IPS-11a (cell line): ENCODE data around the gene AACS.
"Not testable (repeated sequence)": the region's sequence is repeated elsewhere in the genome, so short reads cannot be mapped to it uniquely, and the experiment has no call there.

Experiments
- H3K4me3 ChIP-seq: one replicate; pipeline ENCODE4 v1.5.1; 2013; ENCODE audit warnings: low read depth, low read length, control low read depth

The AACS gene

GRCh38 chr12:125055591-125055990 lies 9.6 kb upstream of the AACS start:
- H3K4me3 ChIP-seq, result no peak overlapping the region

GRCh38 chr12:125056306-125056705 lies 8.9 kb upstream of the AACS start:
- no peak overlapping the region for H3K4me3 ChIP-seq

- H3K4me3 ChIP-seq, result no peak overlapping the region
These were observed 7.5 kb upstream of the AACS start for GRCh38 chr12:125057708-125058107.

- H3K4me3 ChIP-seq, result no peak overlapping the region
These were observed 4.0 kb upstream of the AACS start for GRCh38 chr12:125061229-125061628.

- H3K4me3 ChIP-seq, result not testable (repeated sequence)
These were observed 1.7 kb upstream of the AACS start for GRCh38 chr12:125063522-125063921.

GRCh38 chr12:125064492-125064891 lies 743 bp upstream of the AACS start:
- H3K4me3 ChIP-seq, result peak overlapping the region; percentile 66

- H3K4me3 ChIP-seq, result peak overlapping the region; percentile 79
These were observed 810 bp downstream of the AACS start for GRCh38 chr12:125065919-125066570.

- H3K4me3 ChIP-seq, result no peak overlapping the region
These were observed 3.2 kb downstream of the AACS start for GRCh38 chr12:125068391-125068790.

GRCh38 chr12:125069616-125070015 lies 4.4 kb downstream of the AACS start:
- H3K4me3 ChIP-seq, result no peak overlapping the region

- no peak overlapping the region for H3K4me3 ChIP-seq
These were observed 4.9 kb downstream of the AACS start for GRCh38 chr12:125070112-125070511.

GRCh38 chr12:125070661-125071390 lies 5.6 kb downstream of the AACS start:
- no peak overlapping the region for H3K4me3 ChIP-seq

- H3K4me3 ChIP-seq, result no peak overlapping the region
These were observed 6.2 kb downstream of the AACS start for GRCh38 chr12:125071456-125071855.

GRCh38 chr12:125072496-125072895 lies 7.3 kb downstream of the AACS start:
- H3K4me3 ChIP-seq, result no peak overlapping the region

GRCh38 chr12:125074294-125074693 lies 9.1 kb downstream of the AACS start:
- H3K4me3 ChIP-seq, result not testable (repeated sequence)

- no peak overlapping the region for H3K4me3 ChIP-seq
These were observed 10.9 kb downstream of the AACS start for GRCh38 chr12:125076103-125076502.

- no peak overlapping the region for H3K4me3 ChIP-seq
These were observed 13.8 kb downstream of the AACS start for GRCh38 chr12:125079084-125079483.

GRCh38 chr12:125079648-125080645 lies 14.7 kb downstream of the AACS start:
- no peak overlapping the region for H3K4me3 ChIP-seq

GRCh38 chr12:125081427-125081826 lies 16.2 kb downstream of the AACS start:
- no peak overlapping the region for H3K4me3 ChIP-seq

- no peak overlapping the region for H3K4me3 ChIP-seq
These were observed 17.8 kb downstream of the AACS start for GRCh38 chr12:125083072-125083471.

GRCh38 chr12:125088199-125088598 lies 23.0 kb downstream of the AACS start:
- H3K4me3 ChIP-seq, result not testable (repeated sequence)

GRCh38 chr12:125089083-125089482 lies 23.8 kb downstream of the AACS start:
- no peak overlapping the region for H3K4me3 ChIP-seq
